GM12865 (cell line): ENCODE data around the gene C11orf21.

Source experiments
- DNase-seq: peaks from one replicate; pipeline ENCODE4 v3.0.0; 2010; ENCODE audit warnings: low read depth
- H3K4me3 ChIP-seq: 2 replicates; pipeline ENCODE4 v1.5.1; 2011; ENCODE audit warnings: mild to moderate bottlenecking, low read depth, low read length, control low read depth
- CTCF ChIP-seq: IDR thresholded peaks from 2 replicates; pipeline ENCODE4 v1.5.1; 2011; ENCODE audit warnings: low read length, control low read depth, low read depth, inconsistent platforms; ENCODE audit not compliant: insufficient read depth; ENCODE audit errors: missing control alignments

C11orf21 gene

GRCh38 chr11:2298131-2298794, 3.5 kb downstream of the C11orf21 start:
- H3K4me3 ChIP-seq, result no peak overlapping the region
- TF ChIP-seq CTCF, result no peak
- no peak for DNase-seq

DNA sequence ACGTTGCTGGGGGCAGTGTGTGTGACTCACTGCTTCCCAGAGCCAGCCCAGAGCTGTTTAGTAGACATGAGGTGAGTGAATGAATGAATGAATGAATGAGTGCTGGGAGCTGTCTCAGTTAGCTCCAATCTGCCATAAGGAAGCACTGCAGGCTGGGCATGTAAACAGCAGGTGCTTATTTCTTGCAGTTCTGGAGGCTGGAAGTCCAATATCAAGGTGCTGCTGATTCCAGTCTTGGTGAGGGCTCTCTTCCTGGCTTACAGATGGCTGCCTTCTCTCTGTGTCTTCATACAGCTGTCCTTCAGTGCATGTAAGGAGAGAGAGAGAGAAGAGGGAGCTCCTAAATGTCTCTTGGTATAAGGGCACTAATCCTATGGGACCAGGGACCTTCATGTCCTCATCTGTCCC, 4.1 kb downstream of the C11orf21 start:
- no peak for DNase-seq
- no peak overlapping the region for H3K4me3 ChIP-seq
- TF ChIP-seq CTCF, result no peak

- DNase-seq, result no peak
- TF ChIP-seq CTCF, result no peak
- no peak overlapping the region for H3K4me3 ChIP-seq
Observed at GRCh38 chr11:2296913-2297622, 4.7 kb downstream of the C11orf21 start.

DNA sequence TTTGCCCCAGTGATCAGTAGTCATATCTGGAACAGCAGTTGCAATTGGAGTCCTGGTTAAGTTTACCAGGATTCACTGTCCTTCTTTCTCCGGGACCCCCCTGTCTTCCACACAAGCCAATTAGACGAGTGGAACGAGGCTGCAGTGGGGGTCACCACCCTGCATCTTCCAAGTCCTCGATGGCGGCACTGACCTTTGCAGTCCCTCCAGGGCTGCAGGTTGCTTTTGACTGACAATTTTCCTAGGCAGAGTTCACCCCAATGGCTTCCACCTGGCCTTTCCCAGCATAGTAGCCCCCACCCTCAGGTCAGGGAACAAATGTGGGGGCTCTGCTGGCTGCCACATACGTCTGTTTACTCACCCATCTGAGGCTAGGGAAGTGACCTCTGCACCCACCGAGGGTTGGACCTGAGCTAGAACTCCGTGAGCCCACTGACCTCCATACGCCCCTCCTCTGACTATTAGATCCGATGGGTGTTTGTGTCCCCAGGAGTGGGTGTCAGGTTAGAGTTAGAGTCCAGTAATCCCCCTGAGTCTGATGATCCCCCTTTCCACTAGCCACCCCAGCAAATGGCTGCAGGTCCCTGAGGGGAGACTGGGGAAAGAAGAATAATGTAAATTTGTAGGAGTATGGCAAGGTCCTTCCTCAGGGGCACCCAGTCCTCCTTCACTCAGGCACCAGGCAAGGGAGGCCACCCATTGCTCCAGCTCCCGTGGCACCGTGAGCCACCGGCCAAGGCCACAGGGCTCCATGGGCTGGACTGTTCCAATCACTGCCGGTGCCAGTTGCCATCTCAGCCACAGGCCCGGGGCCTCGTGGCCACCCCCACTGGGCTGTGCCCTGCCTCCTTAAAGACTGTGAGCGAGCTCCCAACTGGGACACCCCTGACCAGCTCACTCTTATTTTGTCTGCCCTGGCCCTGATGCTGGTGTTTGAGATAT, 5.5 kb downstream of the C11orf21 start:
- DNase-seq, result no peak
- H3K4me3 ChIP-seq, result no peak overlapping the region
- no peak for TF ChIP-seq CTCF

GRCh38 chr11:2294926-2295290, 6.8 kb downstream of the C11orf21 start:
- TF ChIP-seq CTCF, result no peak
- H3K4me3 ChIP-seq, result no peak overlapping the region
- DNase-seq, result no peak

DNA sequence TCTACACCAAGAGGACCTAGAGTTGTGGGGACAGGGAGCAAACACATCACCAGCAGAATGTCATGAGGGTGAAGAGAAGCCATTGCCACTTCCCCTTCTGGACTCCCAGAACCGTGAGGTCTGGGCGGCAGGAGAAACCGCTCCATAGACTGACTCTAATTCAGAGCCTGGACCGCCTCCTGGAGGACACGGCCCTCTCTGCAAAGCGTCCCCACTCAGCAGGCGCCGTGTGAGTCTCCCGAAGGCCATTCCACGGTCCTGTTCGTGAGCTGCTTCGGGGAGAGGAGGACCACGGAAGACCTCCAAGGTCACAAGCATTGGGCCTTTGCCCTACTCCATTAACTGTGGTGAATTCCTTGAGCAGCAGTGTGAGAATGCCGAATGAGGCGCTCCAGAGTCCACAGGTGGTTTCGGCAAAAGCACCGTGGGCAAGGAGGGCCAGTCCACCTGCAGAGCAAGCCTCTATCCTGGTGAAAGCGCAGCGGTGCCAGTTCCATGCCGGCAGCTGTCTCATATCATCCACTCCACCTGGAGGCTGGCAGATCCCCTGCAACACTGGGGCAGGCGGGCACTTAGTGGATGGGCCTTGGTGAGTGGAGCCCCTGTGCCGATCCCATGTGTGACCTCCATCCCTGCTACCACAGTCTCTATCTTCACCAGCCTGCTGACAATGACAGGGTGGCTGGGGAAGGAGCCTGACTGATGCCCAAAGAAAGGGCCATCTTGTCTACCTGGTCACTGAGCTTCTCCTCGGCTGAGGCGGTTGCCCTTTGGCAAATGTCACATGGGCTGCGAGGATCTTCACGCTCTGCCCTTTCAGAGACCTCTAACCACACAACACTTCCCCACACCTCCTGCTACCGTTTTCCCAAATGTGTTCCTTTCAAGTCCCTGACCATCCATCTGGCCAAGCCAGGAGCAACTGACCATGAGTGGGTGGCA, 7.5 kb downstream of the C11orf21 start:
- H3K4me3 ChIP-seq, result no peak overlapping the region
- DNase-seq, result no peak

More for the DNA sequence above, 7.5 kb downstream of the C11orf21 start:
- no peak for TF ChIP-seq CTCF
